ENCODE results near the gene MC3R. TPM values are rescaled to one million over a fixed set of nuclear protein-coding genes. Genes with fewer than 3 reads are reported as not detected.

MC3R gene
- total and polyA plus RNA-seq, 2 donors (not counting 1 experiment from before 2014, with no cell fraction given): not detected

- H2AFZ ChIP-seq (ENCODE audit: low read length): no peak overlapping the region
- no peak overlapping the region for H3K4me3 ChIP-seq (replicated peaks in 1 of 4; ENCODE audit: control extremely low read depth in 1 of 4, insufficient read depth in 1 of 4, low read depth in 3 of 4, low read length in 4 of 4)
- no peaks in the 10 kb centered on the region for H3K36me3 ChIP-seq (ENCODE audit: control insufficient read depth, insufficient read depth, low read length)
- no peak overlapping the region for H3K4me2 ChIP-seq (ENCODE audit: extremely low read depth, insufficient read depth, low read length)
- H3K9ac ChIP-seq (ENCODE audit: insufficient read depth, low read length): no peak overlapping the region
- no peaks in the 10 kb centered on the region for H3K79me2 ChIP-seq (ENCODE audit: control insufficient read depth, insufficient read depth, low read length)
- TF ChIP-seq CTCF (conservative IDR thresholded peaks at IDR 0.05 in 1 of 2, IDR thresholded peaks at IDR 0.05 in 1 of 2; ENCODE audit: low read depth in 1 of 2, low read length in 2 of 2) (no peak), EZH2 (IDR thresholded peaks at IDR 0.05; ENCODE audit: low read length, missing control alignments) (no peak)
- no peak for DNase-seq (ENCODE audit: low read depth in 2 of 2)
- H3K27ac ChIP-seq (ENCODE audit: insufficient read depth, low read length): no peak overlapping the region
- no peaks in the 10 kb centered on the region for H3K9me3 ChIP-seq (ENCODE audit: control insufficient read depth, insufficient read depth, low read depth, low read length)
- no peaks in the 10 kb centered on the region for H3K27me3 ChIP-seq (ENCODE audit: control insufficient read depth, insufficient read depth, low read length)
- H4K20me1 ChIP-seq (ENCODE audit: control insufficient read depth, extremely low read depth, insufficient read depth, low read length): no peaks in the 10 kb centered on the region
- no peaks in the 10 kb centered on the region for H3K4me1 ChIP-seq (ENCODE audit: control insufficient read depth, extremely low read depth, insufficient read depth, low read length)
Measured at GRCh38 chr20:56228021-56228420, 20.5 kb upstream of the MC3R start.

GRCh38 chr20:56229812-56230211, 18.7 kb upstream of the MC3R start:
- H3K27me3 ChIP-seq (ENCODE audit: control insufficient read depth, insufficient read depth, low read length): no peaks in the 10 kb centered on the region
- no peaks in the 10 kb centered on the region for H3K4me1 ChIP-seq (ENCODE audit: control insufficient read depth, extremely low read depth, insufficient read depth, low read length)
- no peaks in the 10 kb centered on the region for H4K20me1 ChIP-seq (ENCODE audit: control insufficient read depth, extremely low read depth, insufficient read depth, low read length)
- no peaks in the 10 kb centered on the region for H3K9me3 ChIP-seq (ENCODE audit: control insufficient read depth, insufficient read depth, low read depth, low read length)
- no peak for TF ChIP-seq CTCF (conservative IDR thresholded peaks at IDR 0.05 in 1 of 2, IDR thresholded peaks at IDR 0.05 in 1 of 2; ENCODE audit: low read depth in 1 of 2, low read length in 2 of 2)
- no peak for TF ChIP-seq EZH2 (IDR thresholded peaks at IDR 0.05; ENCODE audit: low read length, missing control alignments)
- no peaks in the 10 kb centered on the region for H3K36me3 ChIP-seq (ENCODE audit: control insufficient read depth, insufficient read depth, low read length)
- no peaks in the 10 kb centered on the region for H3K79me2 ChIP-seq (ENCODE audit: control insufficient read depth, insufficient read depth, low read length)
- no peak overlapping the region for H3K9ac ChIP-seq (ENCODE audit: insufficient read depth, low read length)
- H2AFZ ChIP-seq (ENCODE audit: low read length): no peak overlapping the region
- no peak for DNase-seq (ENCODE audit: low read depth in 2 of 2)
- H3K4me3 ChIP-seq (replicated peaks in 1 of 4; ENCODE audit: control extremely low read depth in 1 of 4, insufficient read depth in 1 of 4, low read depth in 3 of 4, low read length in 4 of 4): no peak overlapping the region
- no peak overlapping the region for H3K4me2 ChIP-seq (ENCODE audit: extremely low read depth, insufficient read depth, low read length)
- no peak overlapping the region for H3K27ac ChIP-seq (ENCODE audit: insufficient read depth, low read length)

- Histone ChIP-seq H2AFZ (ENCODE audit: low read length) (no peak overlapping the region), H3K27ac (ENCODE audit: insufficient read depth, low read length) (no peak overlapping the region), H3K9me3 (ENCODE audit: control insufficient read depth, insufficient read depth, low read depth, low read length) (no peaks in the 10 kb centered on the region), H3K4me2 (ENCODE audit: extremely low read depth, insufficient read depth, low read length) (no peak overlapping the region), H3K4me3 (replicated peaks in 1 of 4; ENCODE audit: control extremely low read depth in 1 of 4, insufficient read depth in 1 of 4, low read depth in 3 of 4, low read length in 4 of 4) (no peak overlapping the region), H3K9ac (ENCODE audit: insufficient read depth, low read length) (no peak overlapping the region), H3K79me2 (ENCODE audit: control insufficient read depth, insufficient read depth, low read length) (no peaks in the 10 kb centered on the region), H3K27me3 (ENCODE audit: control insufficient read depth, insufficient read depth, low read length) (no peaks in the 10 kb centered on the region), H3K4me1 (ENCODE audit: control insufficient read depth, extremely low read depth, insufficient read depth, low read length) (no peaks in the 10 kb centered on the region), H3K36me3 (ENCODE audit: control insufficient read depth, insufficient read depth, low read length) (no peaks in the 10 kb centered on the region), H4K20me1 (ENCODE audit: control insufficient read depth, extremely low read depth, insufficient read depth, low read length) (no peaks in the 10 kb centered on the region)
- no peak for DNase-seq (ENCODE audit: low read depth in 2 of 2)
- TF ChIP-seq CTCF (conservative IDR thresholded peaks at IDR 0.05 in 1 of 2, IDR thresholded peaks at IDR 0.05 in 1 of 2; ENCODE audit: low read depth in 1 of 2, low read length in 2 of 2): no peak
- no peak for TF ChIP-seq EZH2 (IDR thresholded peaks at IDR 0.05; ENCODE audit: low read length, missing control alignments)
Measured at GRCh38 chr20:56234110-56234509, 14.4 kb upstream of the MC3R start.
